Liver (tissue), 9 donors: ENCODE data around the gene PDZD2. TPM values are rescaled to one million over a fixed set of nuclear protein-coding genes. Genes with fewer than 3 reads are reported as not detected.

Experiments used
- DNase-seq: peaks from one replicate; pipeline ENCODE4 v3.0.0-alpha.2; 2017; ENCODE audit warnings: low spot score
- H3K27ac ChIP-seq, 2 donors: one replicate each; pipeline ENCODE4 v1.7.0; 2013; ENCODE audit warnings: inconsistent platforms in 2 of 2, low read length in 2 of 2, control low read depth in 1 of 2, low read depth in 1 of 2, mild to moderate bottlenecking in 1 of 2
- H3K27me3 ChIP-seq, 4 donors: one replicate each; pipeline versions ENCODE4 v1.6.1 to v1.7.0; 2013; ENCODE audit warnings: low read length in 3 of 4, inconsistent platforms in 1 of 4, mild to moderate bottlenecking in 1 of 4, moderate library complexity in 1 of 4; ENCODE audit not compliant: control insufficient read depth in 4 of 4, insufficient read depth in 4 of 4
- H3K36me3 ChIP-seq, 4 donors: one replicate each; pipeline versions ENCODE4 v1.6.1 to v1.7.0; 2013; ENCODE audit warnings: low read length in 3 of 4, mild to moderate bottlenecking in 3 of 4, low read depth in 1 of 4, moderate library complexity in 1 of 4; ENCODE audit not compliant: control insufficient read depth in 4 of 4, insufficient read depth in 3 of 4
- H3K4me1 ChIP-seq, 4 donors: one replicate each; pipeline versions ENCODE4 v1.6.1 to v1.7.0; 2013; ENCODE audit warnings: low read length in 3 of 4, mild to moderate bottlenecking in 3 of 4, moderate library complexity in 1 of 4; ENCODE audit not compliant: control insufficient read depth in 4 of 4, insufficient read depth in 4 of 4
- H3K4me3 ChIP-seq, 3 donors: one replicate each; pipeline versions ENCODE4 v1.6.1 to v1.7.0; 2013; ENCODE audit warnings: low read length in 3 of 3, control low read depth in 1 of 3, low read depth in 1 of 3, mild to moderate bottlenecking in 1 of 3
- H3K9ac ChIP-seq, 2 donors: one replicate each; pipeline ENCODE4 v1.7.0; 2013; ENCODE audit warnings: low read length in 2 of 2, mild to moderate bottlenecking in 2 of 2, moderate library complexity in 2 of 2, control low read depth in 1 of 2, low read depth in 1 of 2
- H3K9me3 ChIP-seq, 4 donors: one replicate each; pipeline versions ENCODE4 v1.6.1 to v1.7.0; 2013; ENCODE audit warnings: low read length in 3 of 4; ENCODE audit not compliant: control insufficient read depth in 4 of 4
- EGR1 ChIP-seq, 2 donors: IDR thresholded peaks; 2 replicates each; pipeline ENCODE4 v1.6.1; 2016 to 2018; ENCODE audit warnings: antibody characterized with exemption in 2 of 2, low read depth in 2 of 2
- JUND ChIP-seq, 2 donors: IDR thresholded peaks; 2 replicates each; pipeline ENCODE4 v1.6.1; 2016; ENCODE audit warnings: antibody characterized with exemption in 2 of 2
- NR2F2 ChIP-seq: IDR thresholded peaks from 2 replicates; pipeline ENCODE4 v1.6.1; 2016; ENCODE audit warnings: antibody characterized with exemption
- RXRA ChIP-seq, 2 donors: IDR thresholded peaks; 2 replicates each; pipeline ENCODE4 v1.6.1; 2017 to 2018; ENCODE audit warnings: antibody characterized with exemption in 2 of 2, mild to moderate bottlenecking in 1 of 2
- SP1 ChIP-seq: IDR thresholded peaks from 2 replicates; pipeline ENCODE4 v1.6.1; 2018; ENCODE audit warnings: antibody characterized with exemption, mild to moderate bottlenecking
- YY1 ChIP-seq: IDR thresholded peaks from 2 replicates; pipeline ENCODE4 v1.6.1; 2016; ENCODE audit warnings: antibody characterized with exemption, mild to moderate bottlenecking
- WGBS: extraction: QIAGEN DNeasy Blood & Tissue Kit; methylation state at CpG from one replicate; pipeline ENCODE4 v1.1.7; 2013; 5-methylcytosine and 5-hydroxymethylcytosine counted together
- polyA plus RNA-seq, 2 donors: library from polyadenylated mRNA; stranded (reverse) in 1 of 2; unstranded in 1 of 2; fragments of 200-250 nt in 1 of 2; fragments of >200 nt in 1 of 2; fragmentation: Nextera tagmentation in 1 of 2; extraction: Ambion mirVana in 1 of 2; gene quantifications; one replicate each; pipeline versions ENCODE4 v1.2.1 to v1.2.3, GENCODE V29; 2013 to 2015
- total RNA-seq, 2 donors: library from RNA; depleted of rRNA; stranded (reverse); fragments of >200 nt; gene quantifications; one replicate each; pipeline ENCODE4 v1.2.3, GENCODE V29; 2014
- TF ChIP-seq, protein P1 (sequence below): IDR thresholded peaks from 2 replicates; pipeline ENCODE4 v1.6.1; 2016; ENCODE audit warnings: antibody characterized with exemption
- TF ChIP-seq, protein P2 (sequence below): IDR thresholded peaks from 2 replicates; pipeline ENCODE4 v1.6.1; 2016; ENCODE audit warnings: antibody characterized with exemption
- TF ChIP-seq, protein P3 (sequence below): fragments of 150-350 bp; IDR thresholded peaks from 2 replicates; pipeline ENCODE4 v1.5.1; 2017; ENCODE audit warnings: improper control_type of control experiment, low read depth, low read length; ENCODE audit not compliant: missing input control
- donor health status: healthy.
- donor health status: healthy.
- donor health status: healthy.
- donor health status: healthy.
- donor health status: healthy.

The PDZD2 gene
- total and polyA plus RNA-seq, 4 donors: 0.27 to 1.1 (median 0.54) TPM

DNA sequence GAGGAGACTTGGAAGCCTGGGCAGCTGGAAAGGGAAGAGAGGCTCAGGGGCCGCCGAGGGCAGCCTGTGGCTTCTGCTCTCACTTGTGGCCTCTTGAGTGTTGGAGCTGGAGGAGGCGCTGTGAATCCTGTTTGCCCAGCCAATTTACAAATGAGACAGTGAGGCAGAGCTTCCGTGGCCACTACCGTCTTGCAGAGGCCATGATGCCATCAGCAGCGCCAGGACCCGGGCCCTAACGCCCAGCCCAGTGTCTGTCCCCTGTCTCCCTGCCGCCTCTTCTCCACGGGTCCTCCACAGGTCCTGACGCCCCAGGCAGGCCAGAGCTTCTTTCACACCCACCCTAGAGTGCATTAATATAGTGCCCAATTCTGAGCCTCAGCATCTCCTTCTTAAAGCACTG lies 362.4 kb downstream of the PDZD2 start:
- TF ChIP-seq, protein P1, sequence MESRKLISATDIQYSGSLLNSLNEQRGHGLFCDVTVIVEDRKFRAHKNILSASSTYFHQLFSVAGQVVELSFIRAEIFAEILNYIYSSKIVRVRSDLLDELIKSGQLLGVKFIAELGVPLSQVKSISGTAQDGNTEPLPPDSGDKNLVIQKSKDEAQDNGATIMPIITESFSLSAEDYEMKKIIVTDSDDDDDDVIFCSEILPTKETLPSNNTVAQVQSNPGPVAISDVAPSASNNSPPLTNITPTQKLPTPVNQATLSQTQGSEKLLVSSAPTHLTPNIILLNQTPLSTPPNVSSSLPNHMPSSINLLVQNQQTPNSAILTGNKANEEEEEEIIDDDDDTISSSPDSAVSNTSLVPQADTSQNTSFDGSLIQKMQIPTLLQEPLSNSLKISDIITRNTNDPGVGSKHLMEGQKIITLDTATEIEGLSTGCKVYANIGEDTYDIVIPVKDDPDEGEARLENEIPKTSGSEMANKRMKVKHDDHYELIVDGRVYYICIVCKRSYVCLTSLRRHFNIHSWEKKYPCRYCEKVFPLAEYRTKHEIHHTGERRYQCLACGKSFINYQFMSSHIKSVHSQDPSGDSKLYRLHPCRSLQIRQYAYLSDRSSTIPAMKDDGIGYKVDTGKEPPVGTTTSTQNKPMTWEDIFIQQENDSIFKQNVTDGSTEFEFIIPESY: no peak
- TF ChIP-seq, protein P2, sequence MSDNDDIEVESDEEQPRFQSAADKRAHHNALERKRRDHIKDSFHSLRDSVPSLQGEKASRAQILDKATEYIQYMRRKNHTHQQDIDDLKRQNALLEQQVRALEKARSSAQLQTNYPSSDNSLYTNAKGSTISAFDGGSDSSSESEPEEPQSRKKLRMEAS: no peak
- TF ChIP-seq EGR1 (IDR thresholded peaks at IDR 0.05; ENCODE audit: low read depth in 2 of 2) (no peak), JUND (IDR thresholded peaks at IDR 0.05) (no peak)
- Histone ChIP-seq H3K4me3 (no peak overlapping the region), H3K9me3 (no peaks in the 10 kb centered on the region), H3K4me1 (no peaks in the 10 kb centered on the region), H3K27me3 (no peaks in the 10 kb centered on the region), H3K27ac (no peak overlapping the region), H3K9ac (no peak overlapping the region), H3K36me3 (no peaks in the 10 kb centered on the region)
- no peak for DNase-seq
- 94% methylated on average over 11 of the region's 11 CpGs for WGBS

DNA sequence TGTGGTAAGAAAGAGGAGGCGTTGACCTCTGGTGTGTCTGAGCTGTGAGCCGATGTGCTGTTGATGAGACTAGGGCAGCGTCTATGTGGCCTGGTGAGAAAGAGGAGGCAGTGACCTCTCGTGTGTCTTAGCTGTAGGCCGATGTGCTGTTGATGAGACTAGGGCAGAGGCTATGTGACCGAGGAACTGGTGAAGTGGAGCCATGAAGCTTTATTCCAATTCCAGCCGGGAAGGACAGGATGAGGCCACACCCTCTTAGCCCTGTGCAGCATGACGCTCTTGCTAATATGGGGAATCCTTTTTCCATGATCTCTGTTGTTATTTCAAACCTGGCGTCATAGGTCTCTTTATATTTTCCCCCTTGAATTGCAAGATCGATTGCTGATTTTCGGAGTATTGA lies 362.8 kb downstream of the PDZD2 start:
- Histone ChIP-seq H3K9ac (no peak overlapping the region), H3K27ac (no peak overlapping the region), H3K27me3 (no peaks in the 10 kb centered on the region), H3K9me3 (no peaks in the 10 kb centered on the region), H3K4me3 (no peak overlapping the region), H3K36me3 (no peaks in the 10 kb centered on the region), H3K4me1 (no peaks in the 10 kb centered on the region)
- WGBS: 85% methylated on average over 11 of the region's 11 CpGs
- DNase-seq: no peak
- peak in 1 of 2 donors; percentile 18 for TF ChIP-seq RXRA (IDR thresholded peaks at IDR 0.05)
- TF ChIP-seq, protein P1: no peak

DNA sequence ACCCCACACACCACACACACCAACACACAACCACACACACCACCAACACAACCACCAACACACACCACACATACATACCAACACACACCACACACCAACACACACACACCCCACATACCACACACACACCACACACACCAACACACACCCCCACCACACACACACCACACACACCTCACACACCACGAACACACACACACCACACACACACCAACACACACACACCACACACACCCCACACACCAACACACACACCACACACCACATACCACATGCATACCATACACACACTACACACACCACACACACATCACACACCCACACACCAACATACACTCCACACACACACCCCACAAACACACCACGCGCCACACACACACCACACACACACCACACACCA lies 363.8 kb downstream of the PDZD2 start:
- H3K9ac ChIP-seq: no peak overlapping the region
- no peaks in the 10 kb centered on the region for H3K9me3 ChIP-seq
- TF ChIP-seq, protein P2: no peak
- TF ChIP-seq, protein P3, sequence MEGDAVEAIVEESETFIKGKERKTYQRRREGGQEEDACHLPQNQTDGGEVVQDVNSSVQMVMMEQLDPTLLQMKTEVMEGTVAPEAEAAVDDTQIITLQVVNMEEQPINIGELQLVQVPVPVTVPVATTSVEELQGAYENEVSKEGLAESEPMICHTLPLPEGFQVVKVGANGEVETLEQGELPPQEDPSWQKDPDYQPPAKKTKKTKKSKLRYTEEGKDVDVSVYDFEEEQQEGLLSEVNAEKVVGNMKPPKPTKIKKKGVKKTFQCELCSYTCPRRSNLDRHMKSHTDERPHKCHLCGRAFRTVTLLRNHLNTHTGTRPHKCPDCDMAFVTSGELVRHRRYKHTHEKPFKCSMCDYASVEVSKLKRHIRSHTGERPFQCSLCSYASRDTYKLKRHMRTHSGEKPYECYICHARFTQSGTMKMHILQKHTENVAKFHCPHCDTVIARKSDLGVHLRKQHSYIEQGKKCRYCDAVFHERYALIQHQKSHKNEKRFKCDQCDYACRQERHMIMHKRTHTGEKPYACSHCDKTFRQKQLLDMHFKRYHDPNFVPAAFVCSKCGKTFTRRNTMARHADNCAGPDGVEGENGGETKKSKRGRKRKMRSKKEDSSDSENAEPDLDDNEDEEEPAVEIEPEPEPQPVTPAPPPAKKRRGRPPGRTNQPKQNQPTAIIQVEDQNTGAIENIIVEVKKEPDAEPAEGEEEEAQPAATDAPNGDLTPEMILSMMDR: no peak
- TF ChIP-seq SP1 (no peak), NR2F2 (no peak), YY1 (no peak)
- no peak overlapping the region for H3K27ac ChIP-seq
- H3K4me1 ChIP-seq: no peaks in the 10 kb centered on the region
- no peak for DNase-seq
- 51% methylated on average over 3 of the region's 3 CpGs for WGBS
- no peaks in the 10 kb centered on the region for H3K27me3 ChIP-seq
- H3K4me3 ChIP-seq: no peak overlapping the region
- H3K36me3 ChIP-seq: no peaks in the 10 kb centered on the region
